Endometrial microvascular endothelial cells (primary cell): Measurements from ENCODE around the gene MPST. TPM values are rescaled to one million over a fixed set of nuclear protein-coding genes. Genes with fewer than 3 reads are reported as not detected.

Experiments
- in situ Hi-C: cut with HindIII; loops from 2 replicates; pipeline ENCODE4 v1.10.0; 2017; ENCODE audit warnings: low sequenced_read_pairs, low pct_unique_long_range_greater_than_20kb; ENCODE audit errors: inconsistent ontology term
- total RNA-seq: library from RNA; depleted of rRNA; stranded (reverse); fragments of >200 nt; gene quantifications from one replicate; pipeline ENCODE4 v1.2.3, GENCODE V29; 2015; ENCODE audit errors: inconsistent ontology term

The MPST gene
- total RNA-seq, 1 donor from 2014 or later: 140 TPM

DNA sequence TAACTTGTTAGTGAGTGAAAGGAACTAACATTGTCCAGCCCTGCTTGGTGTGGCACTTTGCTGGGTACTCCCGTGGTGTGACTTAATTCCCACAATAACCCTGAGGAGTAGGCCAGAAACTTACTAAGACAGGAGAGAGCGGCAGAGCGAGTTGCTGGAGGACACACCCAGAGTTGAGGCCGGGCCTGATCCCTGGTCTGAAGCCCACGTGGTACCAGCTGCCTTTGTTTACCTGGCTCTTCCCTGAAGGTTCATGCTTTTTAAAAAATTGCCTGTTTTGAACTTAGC lies 594 bp downstream of the MPST start:
- in situ Hi-C loops: no loop called here

DNA sequence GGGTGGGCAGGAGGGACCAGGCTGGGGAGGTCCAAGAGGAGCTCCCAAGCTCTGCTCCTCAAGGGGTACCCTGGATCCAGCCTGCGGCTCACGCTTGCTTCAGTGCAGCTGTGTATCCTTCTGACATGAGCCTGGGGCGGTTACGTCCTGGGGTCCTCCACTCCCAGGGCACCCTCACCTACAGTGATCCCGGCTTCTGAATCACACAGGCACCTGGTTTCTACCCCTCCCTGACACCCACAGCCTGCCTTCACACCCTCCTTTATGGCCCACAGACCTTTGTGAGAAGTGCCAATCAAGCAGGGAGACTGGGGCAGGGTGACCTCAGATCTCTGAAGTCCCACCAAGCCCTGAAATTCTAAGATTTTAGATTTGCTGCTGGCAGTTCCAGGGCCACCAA lies 1.5 kb downstream of the MPST start:
- in situ Hi-C loops: no loop called here

DNA sequence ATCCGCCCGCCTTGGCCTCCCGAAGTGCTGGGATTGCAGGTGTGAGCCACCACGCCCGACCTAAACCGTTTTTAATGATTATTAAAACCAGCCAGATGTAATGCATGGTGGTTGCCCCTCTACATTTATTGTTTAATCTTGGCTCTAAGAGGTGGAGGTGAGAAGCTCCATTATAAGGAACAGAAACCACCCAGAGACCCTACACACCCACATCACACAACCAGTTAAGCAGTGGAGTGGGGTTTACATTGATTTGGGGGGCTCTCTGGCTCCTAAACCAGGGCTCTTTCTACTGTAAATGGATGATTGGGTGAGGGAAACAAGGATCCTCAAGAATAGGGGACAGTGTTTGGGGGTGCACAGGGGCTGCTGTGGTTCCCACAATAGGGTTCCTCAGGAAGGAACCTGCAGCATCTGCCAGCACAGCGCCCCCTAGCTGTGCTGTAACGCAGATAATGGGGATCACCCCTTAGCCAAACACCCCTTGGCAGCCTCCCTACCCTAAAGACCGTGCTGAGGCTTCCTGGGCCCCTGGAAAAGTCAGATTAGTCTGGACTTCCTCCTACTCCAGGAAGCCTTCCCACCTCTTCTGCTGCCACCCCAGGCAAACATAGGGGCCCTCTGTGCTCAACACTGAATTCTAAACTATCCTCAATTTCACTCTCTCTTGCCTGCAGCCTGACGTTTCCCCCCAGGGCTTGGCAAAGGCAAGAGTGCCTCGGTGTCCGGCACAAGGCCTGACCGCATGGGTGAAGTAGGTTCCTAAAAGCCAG lies 2.4 kb downstream of the MPST start:
- in situ Hi-C loops: no loop called here

DNA sequence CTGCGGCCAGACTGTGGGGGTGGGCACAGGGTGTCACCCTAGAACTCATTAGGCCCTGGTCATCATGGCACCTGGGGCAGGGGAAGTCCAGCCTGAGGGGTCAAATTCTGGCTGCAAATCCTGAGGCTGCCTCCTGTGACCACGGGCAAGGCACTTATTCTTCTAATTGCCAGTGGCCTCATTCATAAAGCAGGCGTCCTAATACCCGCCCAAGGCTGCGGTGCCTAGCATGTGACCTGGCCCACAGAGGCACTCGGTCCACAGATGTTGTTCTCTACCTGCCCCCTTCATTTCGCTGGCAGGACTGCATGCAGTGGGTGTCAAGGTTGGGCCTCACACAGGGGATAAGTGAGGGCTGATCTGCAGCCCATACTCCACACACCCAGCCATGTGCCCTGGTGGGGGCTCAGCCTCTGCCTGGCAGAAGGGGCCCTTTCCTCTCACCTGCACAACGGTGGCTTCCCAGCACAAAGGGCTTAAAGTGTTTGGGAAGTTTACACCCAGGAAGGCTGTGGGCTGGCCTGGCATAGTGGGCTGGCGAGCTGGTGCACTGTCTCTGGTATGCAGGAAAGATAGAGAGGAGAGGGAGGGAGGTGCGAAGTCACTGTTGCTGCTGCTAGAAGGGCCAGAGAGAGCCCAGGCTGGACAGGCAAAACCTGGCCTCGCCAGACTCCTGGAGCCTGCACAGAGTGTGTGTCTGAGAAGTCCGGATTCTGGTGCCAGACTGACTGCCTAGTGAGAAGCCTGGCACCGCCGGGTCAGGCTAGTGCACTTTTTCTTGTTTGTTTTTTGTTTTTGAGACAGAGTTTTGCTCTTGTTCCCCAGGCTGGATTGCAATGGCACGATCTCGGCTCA lies 3.2 kb downstream of the MPST start:
- in situ Hi-C loops: no loop called here

DNA sequence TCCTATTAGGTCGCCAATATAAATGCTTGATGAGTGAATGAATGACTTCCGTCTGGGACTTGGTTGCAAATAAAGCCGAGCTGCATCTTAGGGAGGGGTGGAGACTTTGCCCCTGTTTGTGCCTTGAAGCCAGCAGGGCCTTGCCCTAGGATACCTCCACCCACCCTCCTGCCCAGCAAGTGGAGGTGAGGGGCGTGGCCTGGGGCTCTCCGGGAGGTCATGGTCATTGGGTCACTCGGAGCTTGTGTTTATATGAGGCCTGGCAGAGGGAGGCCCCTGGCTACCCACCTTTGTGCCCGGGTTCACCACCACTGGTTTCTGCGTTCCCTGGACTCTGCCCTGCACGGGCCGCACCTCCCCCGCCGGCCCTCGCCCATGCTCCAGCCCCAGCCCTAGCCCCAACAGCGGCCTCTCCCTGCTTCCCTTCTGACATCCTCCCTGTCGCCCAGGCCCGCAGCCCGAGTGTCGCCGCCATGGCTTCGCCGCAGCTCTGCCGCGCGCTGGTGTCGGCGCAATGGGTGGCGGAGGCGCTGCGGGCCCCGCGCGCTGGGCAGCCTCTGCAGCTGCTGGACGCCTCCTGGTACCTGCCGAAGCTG lies 4.3 kb downstream of the MPST start:
- in situ Hi-C loops: no loop called here

DNA sequence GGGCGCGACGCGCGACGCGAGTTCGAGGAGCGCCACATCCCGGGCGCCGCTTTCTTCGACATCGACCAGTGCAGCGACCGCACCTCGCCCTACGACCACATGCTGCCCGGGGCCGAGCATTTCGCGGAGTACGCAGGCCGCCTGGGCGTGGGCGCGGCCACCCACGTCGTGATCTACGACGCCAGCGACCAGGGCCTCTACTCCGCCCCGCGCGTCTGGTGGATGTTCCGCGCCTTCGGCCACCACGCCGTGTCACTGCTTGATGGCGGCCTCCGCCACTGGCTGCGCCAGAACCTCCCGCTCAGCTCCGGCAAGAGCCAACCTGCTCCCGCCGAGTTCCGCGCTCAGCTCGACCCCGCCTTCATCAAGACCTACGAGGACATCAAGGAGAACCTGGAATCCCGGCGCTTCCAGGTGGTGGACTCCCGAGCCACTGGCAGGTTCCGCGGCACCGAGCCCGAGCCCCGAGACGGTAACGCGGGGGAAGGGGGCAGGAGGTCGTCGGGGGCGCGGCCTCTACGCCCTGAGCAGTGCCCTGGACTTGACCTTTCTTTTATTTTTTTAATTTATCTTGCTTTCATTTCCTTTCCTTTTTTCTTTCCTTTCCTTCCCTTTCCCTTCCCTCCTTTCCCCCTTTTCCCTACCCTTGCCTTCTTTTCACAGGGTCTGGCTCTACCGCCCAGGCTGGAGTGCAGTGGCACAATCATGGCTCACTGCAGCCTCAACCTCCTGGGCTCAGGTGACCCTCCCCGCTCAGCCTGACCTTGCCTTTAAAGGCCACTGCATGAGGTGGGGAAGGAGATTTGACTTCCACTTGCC lies 5.0 kb downstream of the MPST start:
- in situ Hi-C loops: no loop called here

DNA sequence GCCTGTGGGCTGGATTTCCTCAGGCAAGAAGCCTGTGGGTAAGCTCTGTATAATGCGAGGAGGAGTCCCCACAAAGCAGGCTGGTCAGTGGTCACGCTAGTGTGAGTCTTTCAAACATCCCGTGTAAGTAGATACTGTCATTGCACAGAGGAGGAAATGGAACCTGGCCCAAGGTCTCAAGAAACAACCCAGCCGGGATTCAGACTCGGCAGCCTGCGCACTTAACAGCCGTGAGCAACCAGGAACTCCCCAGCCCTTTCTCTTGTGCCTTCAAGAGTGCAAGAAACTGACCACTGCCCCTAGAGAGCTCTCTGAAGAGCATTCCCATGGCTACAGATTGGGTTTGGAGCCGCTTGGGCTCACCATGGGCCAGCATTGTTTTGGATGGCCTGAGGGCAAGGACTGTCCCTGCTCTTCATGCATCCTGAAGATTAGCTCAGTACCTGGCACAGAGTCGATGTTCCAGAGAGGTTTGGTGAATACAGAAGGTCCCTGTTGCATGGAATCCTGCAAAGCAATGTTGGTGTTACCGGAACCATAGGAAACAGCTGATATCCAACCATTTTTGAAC lies 6.0 kb downstream of the MPST start:
- in situ Hi-C loops: no loop called here

DNA sequence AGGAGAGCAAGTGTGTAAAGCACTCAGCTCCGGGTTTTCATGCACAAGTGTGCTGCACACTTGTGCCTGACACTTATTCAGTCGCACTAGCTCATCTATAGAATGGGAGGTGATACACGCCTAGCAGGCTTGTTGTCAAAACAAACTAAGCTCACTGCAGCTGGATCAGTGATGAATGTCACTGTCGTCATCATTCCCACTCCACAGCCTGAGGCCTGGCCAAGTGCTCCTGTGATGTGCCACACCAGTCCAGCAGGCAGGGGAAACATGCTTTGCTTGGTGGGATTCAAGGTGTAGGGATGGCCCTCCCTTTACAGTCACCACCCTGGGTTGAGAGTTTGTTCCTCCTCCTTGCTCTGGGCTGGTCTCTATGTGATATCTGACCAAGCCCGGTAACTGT lies 6.8 kb downstream of the MPST start:
- in situ Hi-C loops: no loop called here

DNA sequence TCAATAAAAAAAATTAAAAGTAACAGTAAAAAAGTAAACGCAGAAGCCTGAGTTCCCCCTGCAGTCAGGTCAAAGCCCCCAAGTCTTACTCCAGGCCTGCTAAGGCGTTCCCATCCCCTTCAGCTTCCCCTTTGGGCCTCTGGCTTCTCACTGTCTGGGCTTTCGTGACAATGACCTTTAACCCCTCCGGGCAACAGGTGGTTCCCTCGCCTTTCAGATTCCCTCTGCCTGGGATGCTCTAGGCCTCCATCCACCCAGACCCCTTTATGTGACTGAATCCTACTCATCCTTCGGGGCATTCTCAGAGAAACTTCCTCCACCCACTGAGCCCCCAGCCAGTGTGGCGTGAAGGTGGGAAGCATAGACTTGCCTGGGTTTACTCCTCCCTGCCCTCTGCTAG lies 8.0 kb downstream of the MPST start:
- in situ Hi-C loops: no loop called here

DNA sequence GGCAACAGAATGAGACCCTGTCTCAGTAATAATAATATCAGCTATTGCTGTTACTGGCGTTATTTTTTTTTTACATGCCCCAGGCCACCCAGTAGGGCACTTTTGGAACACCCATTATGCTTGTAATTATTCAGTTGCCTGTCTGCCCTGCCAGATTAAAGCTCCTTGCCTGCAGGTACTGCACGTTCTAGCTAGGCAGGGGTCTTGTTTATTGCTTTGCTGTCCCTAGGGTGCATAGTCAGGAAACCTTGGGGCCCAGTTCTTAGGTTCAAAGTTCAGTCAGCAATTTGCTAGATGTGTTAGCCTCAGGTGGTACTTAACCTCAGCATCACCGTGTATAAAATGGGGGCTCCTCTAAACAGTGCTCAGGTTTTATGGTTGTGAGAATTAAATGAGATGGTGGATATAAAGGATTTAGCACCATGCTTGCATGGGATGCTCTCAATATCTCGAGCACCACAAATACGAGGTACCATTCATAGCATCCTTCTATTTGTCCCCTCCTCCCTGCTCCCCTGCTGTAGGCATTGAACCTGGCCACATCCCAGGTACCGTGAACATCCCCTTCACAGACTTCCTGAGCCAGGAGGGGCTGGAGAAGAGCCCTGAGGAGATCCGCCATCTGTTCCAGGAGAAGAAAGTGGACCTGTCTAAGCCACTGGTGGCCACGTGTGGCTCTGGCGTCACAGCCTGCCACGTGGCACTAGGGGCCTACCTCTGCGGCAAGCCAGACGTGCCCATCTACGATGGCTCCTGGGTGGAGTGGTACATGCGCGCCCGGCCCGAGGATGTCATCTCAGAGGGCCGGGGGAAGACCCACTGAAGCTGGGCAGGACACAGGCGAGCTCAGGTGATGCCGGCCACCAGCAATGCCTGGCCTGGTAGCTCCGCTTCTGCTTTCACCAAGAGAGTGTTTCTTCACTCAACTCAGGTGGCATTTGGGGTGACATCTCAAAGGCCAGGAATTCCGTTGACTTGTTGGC lies 9.4 kb downstream of the MPST start:
- in situ Hi-C loops: no loop called here

DNA sequence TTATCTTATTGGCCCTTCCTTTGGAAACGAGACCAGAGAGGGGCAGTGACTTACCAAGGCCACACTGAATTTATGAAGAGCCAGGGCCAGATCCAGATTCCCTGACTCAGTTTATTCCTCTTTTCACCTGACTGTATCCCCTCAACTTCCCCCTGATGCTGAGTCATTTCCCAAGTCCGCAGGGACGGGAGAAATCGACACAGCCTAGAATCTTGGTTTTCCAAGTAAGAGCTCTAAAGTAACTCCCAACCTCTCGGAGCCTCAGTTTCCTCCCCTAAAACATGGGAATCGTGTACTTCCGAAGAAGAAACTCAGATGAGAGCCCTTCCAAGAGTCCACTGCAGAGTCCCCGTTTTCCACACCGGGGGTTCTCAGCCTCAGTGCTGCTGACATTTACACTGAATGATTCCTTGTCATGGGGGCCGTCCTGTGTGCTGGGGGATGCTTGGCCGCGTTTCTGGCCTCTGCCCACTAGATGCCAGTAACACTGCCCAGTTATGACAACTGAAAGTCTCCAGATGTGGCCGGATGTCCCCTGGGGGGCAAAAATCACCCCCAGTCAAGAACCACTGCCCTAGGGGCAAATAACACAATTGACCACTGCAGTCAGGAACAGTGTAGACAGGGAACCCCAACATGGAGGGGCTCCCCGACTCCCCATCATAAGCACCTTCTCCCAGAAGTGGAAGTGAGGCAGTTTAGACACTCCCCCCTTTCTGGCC lies 11.2 kb downstream of the MPST start:
- in situ Hi-C loops: loop anchor here (10.0 kb wide), 1 partner anchor 256 kb away; the partner anchor contains the start of gene IFT27

DNA sequence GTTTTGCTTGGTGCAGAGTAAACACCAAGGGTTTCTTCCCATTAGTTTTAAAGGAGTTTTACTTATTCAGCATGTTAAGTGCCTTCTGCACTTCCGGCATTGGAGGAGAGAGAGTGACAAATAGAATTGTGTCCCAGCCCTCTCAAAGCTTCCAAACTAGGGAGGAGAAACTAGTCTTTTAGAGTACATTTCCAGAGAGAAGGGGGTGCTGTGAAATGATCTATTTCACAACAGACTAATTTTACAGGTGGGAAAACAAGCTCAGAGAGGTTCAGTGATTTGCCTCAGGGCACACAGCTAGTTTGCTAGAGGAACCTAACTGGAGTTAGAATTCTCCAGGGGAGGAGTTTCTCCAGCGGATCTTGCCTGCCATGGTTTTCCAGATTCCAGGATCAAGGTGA lies 12.6 kb downstream of the MPST start:
- in situ Hi-C loops: loop anchor here (10.0 kb wide), 1 partner anchor 257 kb away; the partner anchor contains the start of gene IFT27

DNA sequence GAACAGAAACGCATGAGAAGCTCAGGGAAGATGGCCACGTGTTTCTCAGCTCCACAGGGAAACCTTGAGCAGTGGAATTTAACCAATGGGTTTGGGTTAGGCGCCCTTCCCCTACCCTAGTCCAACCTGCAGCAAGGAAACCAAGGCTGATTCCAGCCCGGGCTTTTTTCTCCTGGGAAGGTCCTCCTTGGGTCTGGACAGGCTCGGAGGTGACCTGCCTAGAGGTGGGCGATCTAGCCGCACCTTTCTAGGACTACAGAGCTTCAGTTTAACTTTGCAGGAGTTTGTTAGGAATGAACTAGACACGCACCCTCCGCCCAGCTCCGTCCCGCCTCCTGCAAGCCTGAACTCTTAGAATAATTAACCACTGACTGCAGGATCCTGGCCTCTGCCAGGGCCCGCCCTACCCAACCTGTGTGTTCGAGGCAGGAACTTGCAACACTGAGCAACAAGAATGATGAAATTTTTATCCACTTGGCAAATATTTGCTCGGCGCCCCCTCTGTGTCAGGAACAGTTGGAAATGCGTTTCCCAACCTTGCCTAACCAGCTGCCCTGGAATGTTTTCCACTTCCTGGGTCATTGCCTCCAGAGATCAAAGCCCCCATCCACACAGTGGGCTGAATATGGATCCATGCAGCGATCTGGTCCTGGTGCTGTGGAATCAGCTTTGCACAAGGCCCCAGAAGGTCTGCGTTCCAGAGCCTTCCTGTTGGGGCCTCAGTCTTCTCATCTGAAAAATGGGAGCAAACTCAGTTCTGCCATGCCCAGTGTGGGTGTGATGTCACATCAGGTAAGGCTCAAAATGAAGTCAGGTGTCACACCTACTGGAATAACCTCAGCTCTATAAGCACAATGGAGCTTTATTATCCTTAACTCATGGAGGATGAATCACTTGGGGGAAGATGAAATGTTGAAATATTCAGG lies 13.3 kb downstream of the MPST start:
- in situ Hi-C loops: loop anchor here (10.0 kb wide), 1 partner anchor 258 kb away; the partner anchor contains the start of gene IFT27

DNA sequence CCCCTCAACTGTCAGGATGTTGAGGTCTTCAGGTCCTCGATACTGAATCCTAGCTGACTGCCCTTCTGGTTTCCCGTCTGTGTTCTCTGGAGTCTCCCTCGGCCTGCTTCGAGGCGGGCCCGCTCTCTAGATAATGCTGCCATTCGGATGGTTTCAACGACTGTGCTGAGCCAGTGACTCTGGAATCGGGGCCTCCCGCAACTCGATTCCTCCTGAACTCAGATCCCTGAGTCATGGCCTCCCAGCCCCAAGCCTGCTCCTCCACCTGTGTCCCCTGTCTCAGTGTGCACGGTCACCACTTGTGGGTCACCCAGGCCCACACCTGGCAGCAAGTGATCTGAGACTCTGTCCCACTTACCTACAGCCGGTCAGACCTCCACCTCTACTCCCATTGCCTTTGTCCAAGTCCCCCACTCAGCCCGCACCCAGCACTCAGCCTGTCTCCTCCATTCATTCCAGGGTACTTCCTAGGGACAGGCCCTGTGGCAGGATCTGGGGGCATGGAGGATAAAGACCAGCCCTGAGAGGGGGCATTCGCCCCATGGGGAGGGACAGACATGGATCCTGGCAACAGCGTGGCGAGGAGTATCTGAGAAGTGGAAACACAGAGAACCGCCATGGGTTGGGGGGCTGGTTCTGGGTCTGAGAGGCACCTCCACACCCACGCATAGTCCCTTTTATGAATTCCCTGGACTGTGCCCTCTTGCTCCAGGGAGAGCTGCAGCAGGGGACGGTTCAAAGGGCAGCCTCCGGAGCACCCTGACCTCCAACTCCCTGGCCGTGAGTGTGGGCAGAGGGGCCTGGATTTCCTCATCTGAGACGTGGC lies 14.3 kb downstream of the MPST start:
- in situ Hi-C loops: loop anchor here (10.0 kb wide), 1 partner anchor 259 kb away; the partner anchor contains the start of gene IFT27
